Activated B cell treated with CpG ODN at 0.5 μM for 24 hours (primary cell): ENCODE results near the gene SPRY1. TPM values are rescaled to one million over a fixed set of nuclear protein-coding genes. Genes with fewer than 3 reads are reported as not detected.
A peak's percentile ranks its signal among the peaks of the same experiment; 100 is the strongest.

ENCODE experiments used
- ATAC-seq: fragments of 200-7000 bp; cut with Tn5 transposase; one replicate; pipeline ENCODE4 v1.10.0; 2021; ENCODE audit warnings: low read depth, mild to moderate bottlenecking, moderate library complexity
- CTCF ChIA-PET: fragments of 350-600 bp; sonication (Branson Sonifier 250); formaldehyde crosslinking; loops from one replicate; lab custom pipeline; 2021; ENCODE audit warnings: antibody characterized with exemption; lab: Charles Lee
- POLR2A ChIA-PET: fragments of 350-600 bp; sonication (Branson Sonifier 250); formaldehyde crosslinking; loops from one replicate; lab custom pipeline; 2021; ENCODE audit warnings: antibody characterized with exemption; lab: Charles Lee
- DNase-seq: peaks from one replicate; pipeline ENCODE4 v3.0.0; 2022
- H3K27ac Mint-ChIP-seq: one replicate; pipeline ENCODE4 v1.8.0; 2020; ENCODE audit warnings: mixed read lengths
- H3K27me3 Mint-ChIP-seq: one replicate; pipeline ENCODE4 v1.8.0; 2021; ENCODE audit warnings: mixed read lengths
- H3K36me3 Mint-ChIP-seq: one replicate; pipeline ENCODE4 v1.8.0; 2021; ENCODE audit warnings: low read depth, mixed read lengths
- H3K4me1 Mint-ChIP-seq: one replicate; pipeline ENCODE4 v1.8.0; 2021; ENCODE audit warnings: mixed read lengths
- H3K4me3 Mint-ChIP-seq: one replicate; pipeline ENCODE4 v1.8.0; 2020; ENCODE audit warnings: mild to moderate bottlenecking, mixed read lengths
- H3K9me3 Mint-ChIP-seq: one replicate; pipeline ENCODE4 v1.8.0; 2020; ENCODE audit warnings: mixed read lengths
- intact Hi-C: fragments of 100-400 bp; cut with micrococcal nuclease; formaldehyde crosslinking; loops from one replicate; pipeline ENCODE4 v1.15.1; 2024
- total RNA-seq: library from RNA; stranded (reverse); gene quantifications from 2 replicates; pipeline ENCODE4 v1.2.3, GENCODE V29; 2022
- TF ChIP-seq, protein P1 (sequence below): fragments of 200-600 bp; IDR thresholded peaks from one replicate; pipeline ENCODE4 v1.8.0; 2022; ENCODE audit warnings: antibody characterized with exemption, mild to moderate bottlenecking

The SPRY1 gene
- total RNA-seq, 1 donor from 2014 or later, result 4.1 TPM

DNA sequence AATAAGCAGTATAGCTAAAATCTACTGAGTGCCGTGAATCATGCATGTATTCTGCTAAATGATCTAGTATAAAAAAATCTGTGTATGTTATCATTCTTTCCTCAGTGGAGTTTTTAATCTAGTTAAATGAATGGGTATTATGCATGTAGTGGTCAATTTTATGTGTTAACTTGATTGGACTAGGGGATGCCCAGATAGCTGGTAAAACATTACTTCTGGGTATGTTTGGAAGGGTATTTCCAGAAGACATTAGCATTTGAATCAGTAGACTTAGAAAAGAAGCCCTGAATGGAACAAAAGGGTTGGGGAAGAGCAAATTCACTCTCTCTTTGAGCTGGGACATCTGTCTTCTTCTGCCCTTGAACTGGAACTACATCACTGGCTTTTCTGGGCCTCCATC is 34.5 kb upstream of the SPRY1 start:
- Mint-ChIP-seq H3K9me3 (no peaks in the 10 kb centered on the region), H3K4me1 (peaks cover 19% of the 10 kb centered on the region), H3K27me3 (no peaks in the 10 kb centered on the region), H3K36me3 (no peaks in the 10 kb centered on the region), H3K4me3 (no peak overlapping the region), H3K27ac (no peak overlapping the region)
- ChIA-PET POLR2A (no interaction called here), CTCF (interaction anchor here (0.9 kb wide), 1 partner anchor 203 kb away, joined by 3 read pairs; no protein-coding TSS in a partner anchor)
- ATAC-seq (no peak), DNase-seq (no peak)
- intact Hi-C loops, result loop anchor here (2.0 kb wide), 1 partner anchor 37 kb away; no protein-coding TSS in a partner anchor
- TF ChIP-seq, protein P1, sequence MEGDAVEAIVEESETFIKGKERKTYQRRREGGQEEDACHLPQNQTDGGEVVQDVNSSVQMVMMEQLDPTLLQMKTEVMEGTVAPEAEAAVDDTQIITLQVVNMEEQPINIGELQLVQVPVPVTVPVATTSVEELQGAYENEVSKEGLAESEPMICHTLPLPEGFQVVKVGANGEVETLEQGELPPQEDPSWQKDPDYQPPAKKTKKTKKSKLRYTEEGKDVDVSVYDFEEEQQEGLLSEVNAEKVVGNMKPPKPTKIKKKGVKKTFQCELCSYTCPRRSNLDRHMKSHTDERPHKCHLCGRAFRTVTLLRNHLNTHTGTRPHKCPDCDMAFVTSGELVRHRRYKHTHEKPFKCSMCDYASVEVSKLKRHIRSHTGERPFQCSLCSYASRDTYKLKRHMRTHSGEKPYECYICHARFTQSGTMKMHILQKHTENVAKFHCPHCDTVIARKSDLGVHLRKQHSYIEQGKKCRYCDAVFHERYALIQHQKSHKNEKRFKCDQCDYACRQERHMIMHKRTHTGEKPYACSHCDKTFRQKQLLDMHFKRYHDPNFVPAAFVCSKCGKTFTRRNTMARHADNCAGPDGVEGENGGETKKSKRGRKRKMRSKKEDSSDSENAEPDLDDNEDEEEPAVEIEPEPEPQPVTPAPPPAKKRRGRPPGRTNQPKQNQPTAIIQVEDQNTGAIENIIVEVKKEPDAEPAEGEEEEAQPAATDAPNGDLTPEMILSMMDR, result no peak

DNA sequence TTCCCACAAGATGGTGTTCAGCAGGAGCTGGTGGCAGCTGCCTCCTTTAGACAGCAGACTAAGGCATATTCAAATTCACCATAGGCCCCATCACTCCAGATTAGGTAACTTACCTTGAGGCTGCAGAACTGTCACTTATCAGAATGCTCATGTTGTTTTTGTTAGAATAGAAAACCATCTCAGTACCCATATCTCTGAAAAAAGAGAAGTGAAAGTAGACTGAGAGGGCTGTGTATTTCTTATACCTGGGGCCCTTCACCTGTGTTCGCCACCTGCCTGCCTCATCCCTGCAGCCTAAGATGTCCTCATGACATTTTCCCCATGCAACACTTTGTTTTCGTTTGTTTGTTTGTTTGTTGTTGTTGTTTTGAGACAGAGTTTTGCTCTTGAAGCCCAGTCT is 32.9 kb upstream of the SPRY1 start:
- intact Hi-C loops, result loop anchor here (2.0 kb wide), 1 partner anchor 39 kb away; no protein-coding TSS in a partner anchor
- H3K9me3 Mint-ChIP-seq, result no peaks in the 10 kb centered on the region
- DNase-seq (no peak), ATAC-seq (peak; percentile 62)
- no peak overlapping the region for H3K27ac Mint-ChIP-seq
- TF ChIP-seq, protein P1, result no peak
- no peaks in the 10 kb centered on the region for H3K27me3 Mint-ChIP-seq
- no peak overlapping the region for H3K4me3 Mint-ChIP-seq
- H3K36me3 Mint-ChIP-seq, result no peaks in the 10 kb centered on the region
- ChIA-PET POLR2A (no interaction called here), CTCF (no interaction called here)
- peaks cover 19% of the 10 kb centered on the region for H3K4me1 Mint-ChIP-seq

DNA sequence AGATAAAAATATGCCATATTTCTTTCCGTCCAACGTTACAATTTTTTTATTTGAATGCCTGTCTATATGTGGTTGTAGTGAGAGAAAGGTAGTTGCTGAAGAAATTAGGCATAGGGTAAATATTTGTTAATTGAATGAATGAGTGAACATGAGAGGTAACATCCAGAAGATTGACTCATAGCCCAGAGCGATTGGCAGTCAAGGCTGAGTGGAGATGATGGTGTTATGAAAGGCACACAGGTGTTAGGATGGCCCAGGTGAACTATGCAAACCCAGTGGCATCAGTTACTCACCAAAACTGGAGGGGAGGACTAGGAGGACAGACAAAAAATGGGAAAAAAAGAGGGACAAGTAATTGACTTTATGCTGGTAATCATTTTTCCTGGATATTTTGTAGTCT is 31.7 kb upstream of the SPRY1 start:
- Mint-ChIP-seq H3K27me3 (no peaks in the 10 kb centered on the region), H3K9me3 (no peaks in the 10 kb centered on the region), H3K27ac (no peak overlapping the region), H3K36me3 (no peaks in the 10 kb centered on the region), H3K4me3 (no peak overlapping the region), H3K4me1 (peaks cover 15% of the 10 kb centered on the region)
- ATAC-seq (no peak), DNase-seq (no peak)
- CTCF ChIA-PET, result no interaction called here
- TF ChIP-seq, protein P1, result no peak
- intact Hi-C loops, result no loop called here
- POLR2A ChIA-PET, result no interaction called here

DNA sequence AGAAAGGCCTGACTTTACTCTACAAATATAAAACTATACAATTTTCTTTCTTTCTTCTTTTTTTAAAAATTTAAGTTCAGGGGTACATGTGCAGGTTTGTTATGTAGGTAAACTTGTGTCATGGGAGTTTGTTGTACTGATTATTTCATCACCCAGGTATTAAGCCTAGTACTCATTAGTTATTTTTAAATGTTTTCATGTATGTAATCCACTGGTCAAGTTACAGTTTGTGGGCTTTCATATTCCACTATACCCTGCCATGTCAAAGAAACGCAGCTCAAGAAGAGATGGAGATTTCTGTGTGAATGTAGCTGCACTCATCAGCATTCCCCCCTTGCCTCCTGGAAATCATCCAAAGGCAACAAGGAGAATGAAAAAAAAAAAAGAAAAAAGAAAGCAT is 31.2 kb upstream of the SPRY1 start:
- ATAC-seq, result no peak
- Mint-ChIP-seq H3K27ac (no peak overlapping the region), H3K4me1 (peaks cover 15% of the 10 kb centered on the region), H3K36me3 (no peaks in the 10 kb centered on the region), H3K4me3 (no peak overlapping the region), H3K9me3 (no peaks in the 10 kb centered on the region), H3K27me3 (no peaks in the 10 kb centered on the region)
- intact Hi-C loops, result no loop called here
- ChIA-PET POLR2A (no interaction called here), CTCF (no interaction called here)
- TF ChIP-seq, protein P1, result no peak
- no peak for DNase-seq

DNA sequence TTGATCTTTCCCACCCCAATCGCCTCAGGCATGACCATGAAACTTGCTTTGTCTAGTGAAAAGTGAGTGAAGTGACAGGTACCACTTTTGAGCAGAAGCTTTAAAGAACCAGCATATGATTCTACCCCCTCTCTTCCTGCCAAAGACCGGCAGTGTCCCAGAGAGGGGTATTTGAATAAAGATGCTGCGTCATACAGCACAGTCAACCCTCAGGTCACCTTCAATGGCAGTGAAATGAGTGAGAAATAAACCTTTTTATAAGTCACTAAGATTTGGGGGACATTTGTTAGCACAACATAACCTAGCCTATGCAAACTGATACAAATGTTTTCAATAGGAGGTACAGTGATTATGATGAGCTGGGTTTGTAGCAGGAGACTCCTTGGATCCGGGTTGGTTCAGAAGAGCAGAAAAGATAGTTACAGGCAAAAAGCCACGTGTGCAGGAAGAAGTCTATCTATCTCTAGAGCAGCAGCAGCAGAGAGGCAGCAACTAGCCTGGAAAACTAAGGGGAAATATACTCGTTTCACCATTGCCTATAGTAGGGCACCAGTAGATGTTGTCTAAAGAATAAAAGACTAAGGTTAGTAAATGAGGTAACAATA is 30.3 kb upstream of the SPRY1 start:
- TF ChIP-seq, protein P1, result no peak
- DNase-seq, result no peak
- H3K27me3 Mint-ChIP-seq, result no peaks in the 10 kb centered on the region
- H3K9me3 Mint-ChIP-seq, result no peaks in the 10 kb centered on the region
- intact Hi-C loops, result no loop called here
- H3K4me1 Mint-ChIP-seq, result peaks cover 15% of the 10 kb centered on the region
- H3K27ac Mint-ChIP-seq, result no peak overlapping the region
- ChIA-PET CTCF (no interaction called here), POLR2A (no interaction called here)
- no peaks in the 10 kb centered on the region for H3K36me3 Mint-ChIP-seq
- no peak overlapping the region for H3K4me3 Mint-ChIP-seq
- no peak for ATAC-seq
